Colonic mucosa (tissue), 4 donors: Measurements from ENCODE around the gene BRAT1. TPM values are rescaled to one million over a fixed set of nuclear protein-coding genes. Genes with fewer than 3 reads are reported as not detected.

Experiments
- DNase-seq: peaks from one replicate; pipeline ENCODE4 v3.0.0-alpha.2; 2020
- H3K27ac ChIP-seq: fragments of 200-600 bp; one replicate; pipeline ENCODE4 v1.8.0; 2021
- H3K27me3 ChIP-seq: fragments of 200-600 bp; one replicate; pipeline ENCODE4 v1.8.0; 2021
- H3K36me3 ChIP-seq: fragments of 200-600 bp; one replicate; pipeline ENCODE4 v1.8.0; 2021
- H3K4me1 ChIP-seq: fragments of 200-600 bp; one replicate; pipeline ENCODE4 v1.8.0; 2021; ENCODE audit warnings: mild to moderate bottlenecking
- H3K4me3 ChIP-seq: fragments of 200-600 bp; one replicate; pipeline ENCODE4 v1.8.0; 2021
- H3K9ac ChIP-seq, 2 donors: one replicate each; pipeline ENCODE4 v1.7.0; 2013; ENCODE audit warnings: control low read depth in 2 of 2, low read depth in 2 of 2, low read length in 2 of 2
- H3K9me3 ChIP-seq: fragments of 200-600 bp; one replicate; pipeline ENCODE4 v1.8.0; 2021
- CTCF ChIP-seq: fragments of 200-600 bp; IDR thresholded peaks from one replicate; pipeline ENCODE4 v1.8.0; 2022; ENCODE audit warnings: antibody characterized with exemption, mild to moderate bottlenecking
- intact Hi-C: fragments of 100-400 bp; cut with DNase I; formaldehyde crosslinking; loops from one replicate; pipeline ENCODE4 v1.14.1; 2022
- total RNA-seq, 2 donors: library from RNA; stranded (reverse); fragmentation: NEBNext Ultra II Directional in 1 of 2; extraction: Animal tissue kit (Norgen Biotek cat#: 25700) in 1 of 2; gene quantifications; one replicate each; pipeline ENCODE4 v1.2.1, GENCODE V29; 2021
- donor health status: healthy.
- donor health status: DM: no; HTN: no; CAD: no.
- donor health status: DM: no; HTN: no; CAD: no.

The BRAT1 gene
- total RNA-seq, 2 donors from 2014 or later, result 19.3 to 40.0 TPM

GRCh38 chr7:2517026-2517425 is 38.3 kb downstream of the BRAT1 start:
- no peaks in the 10 kb centered on the region for H3K9me3 ChIP-seq
- intact Hi-C loops, result no loop called here
- no peaks in the 10 kb centered on the region for H3K36me3 ChIP-seq
- no peaks in the 10 kb centered on the region for H3K27me3 ChIP-seq
- TF ChIP-seq CTCF, result no peak
- no peak for DNase-seq
- H3K4me1 ChIP-seq, result peaks cover 13% of the 10 kb centered on the region
- no peak overlapping the region for H3K4me3 ChIP-seq
- H3K9ac ChIP-seq, result no peak overlapping the region
- H3K27ac ChIP-seq, result no peak overlapping the region

- Histone ChIP-seq H3K9me3 (no peaks in the 10 kb centered on the region), H3K9ac (no peak overlapping the region), H3K27ac (no peak overlapping the region), H3K4me3 (no peak overlapping the region), H3K4me1 (peaks cover 21% of the 10 kb centered on the region), H3K36me3 (no peaks in the 10 kb centered on the region), H3K27me3 (no peaks in the 10 kb centered on the region)
- no peak for TF ChIP-seq CTCF
- intact Hi-C loops, result no loop called here
- DNase-seq, result no peak
These were observed 39.1 kb downstream of the BRAT1 start for GRCh38 chr7:2516194-2516555.

- peaks cover 27% of the 10 kb centered on the region for H3K4me1 ChIP-seq
- H3K9ac ChIP-seq, result no peak overlapping the region
- DNase-seq, result no peak
- H3K36me3 ChIP-seq, result no peaks in the 10 kb centered on the region
- no peak overlapping the region for H3K27ac ChIP-seq
- TF ChIP-seq CTCF, result no peak
- H3K27me3 ChIP-seq, result no peaks in the 10 kb centered on the region
- H3K9me3 ChIP-seq, result no peaks in the 10 kb centered on the region
- intact Hi-C loops, result no loop called here
- H3K4me3 ChIP-seq, result no peak overlapping the region
These were observed 39.7 kb downstream of the BRAT1 start for GRCh38 chr7:2515424-2516193.

- H3K9me3 ChIP-seq, result no peaks in the 10 kb centered on the region
- TF ChIP-seq CTCF, result no peak
- intact Hi-C loops, result no loop called here
- H3K4me1 ChIP-seq, result peaks cover 27% of the 10 kb centered on the region
- DNase-seq, result no peak
- no peaks in the 10 kb centered on the region for H3K36me3 ChIP-seq
- no peak overlapping the region for H3K4me3 ChIP-seq
- no peaks in the 10 kb centered on the region for H3K27me3 ChIP-seq
- no peak overlapping the region for H3K9ac ChIP-seq
- H3K27ac ChIP-seq, result no peak overlapping the region
These were observed 40.6 kb downstream of the BRAT1 start for GRCh38 chr7:2514473-2515423.

GRCh38 chr7:2513702-2514101 is 41.6 kb downstream of the BRAT1 start:
- H3K9ac ChIP-seq, result no peak overlapping the region
- H3K4me3 ChIP-seq, result no peak overlapping the region
- intact Hi-C loops, result no loop called here
- no peak for TF ChIP-seq CTCF
- no peaks in the 10 kb centered on the region for H3K27me3 ChIP-seq
- DNase-seq, result no peak
- H3K27ac ChIP-seq, result no peak overlapping the region
- peaks cover 22% of the 10 kb centered on the region for H3K4me1 ChIP-seq
- H3K36me3 ChIP-seq, result no peaks in the 10 kb centered on the region
- H3K9me3 ChIP-seq, result no peaks in the 10 kb centered on the region
